Activated CD4-positive, alpha-beta memory T cell treated with anti-CD3 and anti-CD28 coated beads, Interleukin-2, amount 10 ng/mL, durations not matched to agents 7 days and 5 days (primary cell): ENCODE data around the gene ZACN. TPM values are rescaled to one million over a fixed set of nuclear protein-coding genes. Genes with fewer than 3 reads are reported as not detected.
"Not testable (repeated sequence)": the region's sequence is repeated elsewhere in the genome, so short reads cannot be mapped to it uniquely, and the experiment has no call there.

Source experiments
- CTCF ChIA-PET: fragments of 350-600 bp; sonication (Branson Sonifier 250); formaldehyde crosslinking; loops from one replicate; lab custom pipeline; 2021; ENCODE audit warnings: antibody characterized with exemption, inconsistent platforms; lab: Charles Lee
- POLR2A ChIA-PET: fragments of 350-600 bp; sonication (Branson Sonifier 250); formaldehyde crosslinking; loops from one replicate; lab custom pipeline; 2021; ENCODE audit warnings: antibody characterized with exemption; lab: Charles Lee
- DNase-seq: peaks from one replicate; pipeline ENCODE4 v3.0.0-alpha.2; 2020
- H3K27ac Mint-ChIP-seq: one replicate; pipeline ENCODE4 v1.8.0; 2021; ENCODE audit warnings: mild to moderate bottlenecking, mixed read lengths
- H3K27me3 Mint-ChIP-seq: one replicate; pipeline ENCODE4 v1.8.0; 2021; ENCODE audit warnings: mixed read lengths
- H3K36me3 Mint-ChIP-seq: one replicate; pipeline ENCODE4 v1.8.0; 2021; ENCODE audit warnings: low read depth, mixed read lengths
- H3K4me1 Mint-ChIP-seq: one replicate; pipeline ENCODE4 v1.8.0; 2021; ENCODE audit warnings: mixed read lengths
- H3K4me3 Mint-ChIP-seq: one replicate; pipeline ENCODE4 v1.8.0; 2021; ENCODE audit warnings: mild to moderate bottlenecking, mixed read lengths
- H3K9me3 Mint-ChIP-seq: one replicate; pipeline ENCODE4 v1.8.0; 2021; ENCODE audit warnings: mixed read lengths
- total RNA-seq, 2 experiments: library from RNA; stranded (reverse); gene quantifications; one replicate each; pipeline ENCODE4 v1.2.3, GENCODE V29; 2021

Gene ZACN
- total RNA-seq, 2 experiments from 2014 or later: 0.48 TPM

- Mint-ChIP-seq H3K4me3 (no peak overlapping the region), H3K27ac (no peak overlapping the region), H3K9me3 (no peaks in the 10 kb centered on the region), H3K4me1 (peaks cover 4% of the 10 kb centered on the region), H3K36me3 (peaks cover 73% of the 10 kb centered on the region), H3K27me3 (no peaks in the 10 kb centered on the region)
- POLR2A ChIA-PET: interaction anchor here (0.9 kb wide), 1 partner anchor 17 kb away, joined by 3 read pairs; no protein-coding TSS in a partner anchor
- no peak for DNase-seq
- CTCF ChIA-PET: interaction anchor here (1.3 kb wide), 1 partner anchor 15 kb away, joined by 8 read pairs; no protein-coding TSS in a partner anchor
Observed at GRCh38 chr17:76046064-76046463, 32.9 kb upstream of the ZACN start.

GRCh38 chr17:76048025-76048605, 30.9 kb upstream of the ZACN start:
- CTCF ChIA-PET: no interaction called here
- no peak for DNase-seq
- POLR2A ChIA-PET: no interaction called here
- H3K27ac Mint-ChIP-seq: no peak overlapping the region
- H3K4me1 Mint-ChIP-seq: peaks cover 4% of the 10 kb centered on the region
- no peaks in the 10 kb centered on the region for H3K9me3 Mint-ChIP-seq
- H3K4me3 Mint-ChIP-seq: no peak overlapping the region
- H3K36me3 Mint-ChIP-seq: peaks cover 71% of the 10 kb centered on the region
- no peaks in the 10 kb centered on the region for H3K27me3 Mint-ChIP-seq

GRCh38 chr17:76048711-76049110, 30.3 kb upstream of the ZACN start:
- no peak for DNase-seq
- ChIA-PET POLR2A (interaction anchor here (2.1 kb wide), 1 partner anchor 14 kb away, joined by 6 read pairs; no protein-coding TSS in a partner anchor), CTCF (interaction anchor here (1.2 to 1.5 kb wide), 2 partner anchors 231 to 251 kb away, joined by 4 read pairs; no protein-coding TSS in a partner anchor)
- H3K4me3 Mint-ChIP-seq: no peak overlapping the region
- no peaks in the 10 kb centered on the region for H3K27me3 Mint-ChIP-seq
- peaks cover 4% of the 10 kb centered on the region for H3K4me1 Mint-ChIP-seq
- peaks cover 70% of the 10 kb centered on the region for H3K36me3 Mint-ChIP-seq
- H3K27ac Mint-ChIP-seq: no peak overlapping the region
- H3K9me3 Mint-ChIP-seq: no peaks in the 10 kb centered on the region

- H3K4me1 Mint-ChIP-seq: peaks cover 7% of the 10 kb centered on the region
- no peak overlapping the region for H3K4me3 Mint-ChIP-seq
- H3K9me3 Mint-ChIP-seq: no peaks in the 10 kb centered on the region
- peak overlapping the region; percentile 16 for H3K27ac Mint-ChIP-seq
- CTCF ChIA-PET: interaction anchor here (1.2 to 1.5 kb wide), 2 partner anchors 231 to 250 kb away, joined by 4 read pairs; no protein-coding TSS in a partner anchor
- no peaks in the 10 kb centered on the region for H3K27me3 Mint-ChIP-seq
- no peak for DNase-seq
- peaks cover 70% of the 10 kb centered on the region for H3K36me3 Mint-ChIP-seq
- POLR2A ChIA-PET: interaction anchor here (2.1 kb wide), 1 partner anchor 14 kb away, joined by 6 read pairs; no protein-coding TSS in a partner anchor
Observed at GRCh38 chr17:76049239-76049638, 29.7 kb upstream of the ZACN start.

GRCh38 chr17:76049836-76050537, 29.0 kb upstream of the ZACN start:
- H3K4me3 Mint-ChIP-seq: no peak overlapping the region
- no peaks in the 10 kb centered on the region for H3K27me3 Mint-ChIP-seq
- H3K9me3 Mint-ChIP-seq: no peaks in the 10 kb centered on the region
- ChIA-PET CTCF (interaction anchor here (1.2 to 1.5 kb wide), 2 partner anchors 230 to 250 kb away, joined by 4 read pairs; no protein-coding TSS in a partner anchor), POLR2A (interaction anchor here (2.1 kb wide), 1 partner anchor 13 kb away, joined by 6 read pairs; no protein-coding TSS in a partner anchor)
- H3K4me1 Mint-ChIP-seq: peaks cover 7% of the 10 kb centered on the region
- H3K27ac Mint-ChIP-seq: no peak overlapping the region
- DNase-seq: no peak
- peaks cover 64% of the 10 kb centered on the region for H3K36me3 Mint-ChIP-seq

- Mint-ChIP-seq H3K4me3 (no peak overlapping the region), H3K9me3 (no peaks in the 10 kb centered on the region), H3K36me3 (peaks cover 58% of the 10 kb centered on the region), H3K27ac (no peak overlapping the region), H3K4me1 (peaks cover 7% of the 10 kb centered on the region), H3K27me3 (no peaks in the 10 kb centered on the region)
- CTCF ChIA-PET: interaction anchor here (0.7 kb wide), 2 partner anchors 37 to 45 kb away, joined by 4 to 5 read pairs; no protein-coding TSS in a partner anchor
- no peak for DNase-seq
- POLR2A ChIA-PET: interaction anchor here (0.6 to 2.1 kb wide), 3 partner anchors 9 to 219 kb away, joined by 3 to 6 read pairs (median 3); no protein-coding TSS in a partner anchor
Observed at GRCh38 chr17:76050538-76051467, 28.2 kb upstream of the ZACN start.

GRCh38 chr17:76051561-76051960, 27.4 kb upstream of the ZACN start:
- H3K4me1 Mint-ChIP-seq: peaks cover 7% of the 10 kb centered on the region
- CTCF ChIA-PET: interaction anchor here (0.7 kb wide), 1 partner anchor 37 kb away, joined by 4 read pairs; no protein-coding TSS in a partner anchor

GRCh38 chr17:76053246-76054111, 25.5 kb upstream of the ZACN start:
- POLR2A ChIA-PET: interaction anchor here (1.1 to 1.8 kb wide), 3 partner anchors 11 to 113 kb away, joined by 3 to 6 read pairs (median 3); no protein-coding TSS in a partner anchor
- Mint-ChIP-seq H3K27ac (no peak overlapping the region), H3K27me3 (no peaks in the 10 kb centered on the region), H3K9me3 (no peaks in the 10 kb centered on the region), H3K36me3 (peaks cover 64% of the 10 kb centered on the region), H3K4me3 (no peak overlapping the region), H3K4me1 (peaks cover 7% of the 10 kb centered on the region)
- no peak for DNase-seq
- CTCF ChIA-PET: no interaction called here

More at GRCh38 chr17:76051561-76051960, 27.4 kb upstream of the ZACN start:
- H3K36me3 Mint-ChIP-seq: peaks cover 59% of the 10 kb centered on the region
- H3K27ac Mint-ChIP-seq: no peak overlapping the region
- POLR2A ChIA-PET: interaction anchor here (0.8 kb wide), 1 partner anchor 218 kb away, joined by 3 read pairs; no protein-coding TSS in a partner anchor
- H3K9me3 Mint-ChIP-seq: no peaks in the 10 kb centered on the region
- H3K4me3 Mint-ChIP-seq: no peak overlapping the region
- H3K27me3 Mint-ChIP-seq: no peaks in the 10 kb centered on the region
- no peak for DNase-seq

- peaks cover 7% of the 10 kb centered on the region for H3K4me1 Mint-ChIP-seq
- POLR2A ChIA-PET: interaction anchor here (1.1 to 1.8 kb wide), 2 partner anchors 10 to 21 kb away, joined by 3 to 6 read pairs; no protein-coding TSS in a partner anchor
- no peak overlapping the region for H3K27ac Mint-ChIP-seq
- no peak for DNase-seq
- CTCF ChIA-PET: no interaction called here
- H3K4me3 Mint-ChIP-seq: no peak overlapping the region
- H3K9me3 Mint-ChIP-seq: no peaks in the 10 kb centered on the region
- peaks cover 64% of the 10 kb centered on the region for H3K36me3 Mint-ChIP-seq
- no peaks in the 10 kb centered on the region for H3K27me3 Mint-ChIP-seq
Observed at GRCh38 chr17:76054112-76054476, 24.9 kb upstream of the ZACN start.

- DNase-seq: no peak
- Mint-ChIP-seq H3K36me3 (peaks cover 61% of the 10 kb centered on the region), H3K4me1 (peaks cover 2% of the 10 kb centered on the region), H3K27me3 (no peaks in the 10 kb centered on the region), H3K27ac (no peak overlapping the region), H3K9me3 (no peaks in the 10 kb centered on the region), H3K4me3 (no peak overlapping the region)
- CTCF ChIA-PET: no interaction called here
- POLR2A ChIA-PET: interaction anchor here (1.0 kb wide), 1 partner anchor 10 kb away, joined by 3 read pairs; no protein-coding TSS in a partner anchor
Observed at GRCh38 chr17:76056882-76057281, 22.1 kb upstream of the ZACN start.

GRCh38 chr17:76058264-76058663, 20.7 kb upstream of the ZACN start:
- CTCF ChIA-PET: interaction anchor here (1.4 to 1.6 kb wide), 2 partner anchors 44 to 222 kb away, joined by 4 read pairs; no protein-coding TSS in a partner anchor
- H3K9me3 Mint-ChIP-seq, POLR2A ChIA-PET, H3K4me1 Mint-ChIP-seq, DNase-seq, H3K27me3 Mint-ChIP-seq, H3K27ac Mint-ChIP-seq, H3K4me3 Mint-ChIP-seq: not testable (repeated sequence)
- peaks cover 64% of the 10 kb centered on the region for H3K36me3 Mint-ChIP-seq
